Heart left ventricle (tissue), 16 donors: ENCODE measurements around the gene PLA2G4A. TPM values are rescaled to one million over a fixed set of nuclear protein-coding genes. Genes with fewer than 3 reads are reported as not detected.

Experiments used
- ATAC-seq, 4 donors: fragments of 200-7000 bp; cut with Tn5 transposase; one replicate each; pipeline ENCODE4 v1.9.1; 2020 to 2022; ENCODE audit warnings: moderate library complexity in 4 of 4, mild to moderate bottlenecking in 3 of 4, moderate number of reproducible peaks in 1 of 4
- DNase-seq, 5 donors: peaks; one replicate each; pipeline ENCODE4 v3.0.0-alpha.2; 2020
- H3K27ac ChIP-seq, 12 donors: fragments of 200-600 bp; sonication (generic) in 4 of 12; one replicate each; pipeline versions ENCODE4 v1.5.0 to v1.8.0; 2016 to 2022; ENCODE audit warnings: mild to moderate bottlenecking in 2 of 12
- H3K27me3 ChIP-seq, 9 donors: fragments of 200-600 bp; sonication (generic) in 2 of 9; one replicate each; pipeline versions ENCODE4 v1.5.1 to v1.8.0; 2016 to 2022; ENCODE audit warnings: mild to moderate bottlenecking in 3 of 9
- H3K36me3 ChIP-seq, 9 donors: fragments of 200-600 bp; sonication (generic) in 2 of 9; one replicate each; pipeline versions ENCODE4 v1.5.0 to v1.8.0; 2018 to 2022; ENCODE audit warnings: mild to moderate bottlenecking in 2 of 9
- H3K4me1 ChIP-seq, 12 donors: fragments of 200-600 bp; sonication (generic) in 4 of 12; one replicate each; pipeline versions ENCODE4 v1.5.0 to v1.8.0; 2016 to 2022; ENCODE audit warnings: mild to moderate bottlenecking in 3 of 12
- H3K4me3 ChIP-seq, 12 donors: fragments of 200-600 bp; sonication (generic) in 4 of 12; one replicate each; pipeline versions ENCODE4 v1.5.0 to v1.8.0; 2017 to 2022; ENCODE audit warnings: mild to moderate bottlenecking in 9 of 12, moderate library complexity in 4 of 12
- H3K9me3 ChIP-seq, 12 donors: fragments of 200-600 bp; sonication (generic) in 4 of 12; one replicate each; pipeline versions ENCODE4 v1.5.0 to v1.8.0; 2016 to 2022; ENCODE audit warnings: mild to moderate bottlenecking in 1 of 12
- CTCF ChIP-seq, 12 donors: fragments of 200-600 bp; sonication (generic) in 4 of 12; IDR thresholded peaks; one replicate each; pipeline versions ENCODE4 v1.5.0 to v1.8.0; 2018 to 2022; ENCODE audit warnings: antibody characterized with exemption in 12 of 12, mild to moderate bottlenecking in 5 of 12
- POLR2A ChIP-seq, 2 donors: fragments of 450-650 bp; IDR thresholded peaks; one replicate each; pipeline ENCODE4 v1.6.1; 2017; ENCODE audit warnings: antibody characterized with exemption in 2 of 2, mild to moderate bottlenecking in 2 of 2, moderate library complexity in 2 of 2
- WGBS, 4 donors: extraction: QIAGEN DNeasy Blood & Tissue Kit in 2 of 4; methylation state at CpG; one replicate each; pipeline versions ENCODE4 v1.1.5 to v1.1.7; 2013 to 2018; 5-methylcytosine and 5-hydroxymethylcytosine counted together
- intact Hi-C, 10 donors: fragments of 100-400 bp; cut with DNase I; formaldehyde crosslinking; loops; one replicate each; pipeline versions ENCODE4 v1.11.1 to v1.14.2; 2022
- polyA plus RNA-seq, 2 donors: library from polyadenylated mRNA; stranded (reverse); fragments of 200-250 nt; gene quantifications; one replicate each; pipeline ENCODE4 v1.2.3, GENCODE V29; 2013
- total RNA-seq, 9 donors: library from RNA; depleted of rRNA in 2 of 9; stranded (reverse); fragments of >200 nt in 2 of 9; fragmentation: NEBNext Ultra II Directional in 3 of 9; extraction: Animal tissue kit (Norgen Biotek cat#: 25700) in 3 of 9; gene quantifications; one replicate each; pipeline versions ENCODE4 v1.1.0 to v1.2.4, GENCODE V29; 2016 to 2023
- donor health status: ischemic (EF 13 %, LVEDD 7.1; RV severe dilation, severe dysfunction).
- donor health status: healthy with polysubstance abuse.
- donor health status: DM: no; HTN: yes; CAD: no.
- donor health status: DM: no; HTN: no; CAD: no.
- donor health status: ischemic (EF 25% LVEDD 6.9; RV normal size, moderate dysfunction).
- donor health status: ischemic (EF 25% LVEDD 5.7; RV mildly dilated, moderate dysfunction).
- donor health status: healthy.
- donor health status: DM: yes; HTN: yes; CAD: no.
- donor health status: ischemic (EF 35%, LVEDD 5.7; RV mildly dilated, moderate dysfunction).
- donor health status: nonischemic (EF 11% LVEDD 7.7; RV severe dilation, severe dysfunction).
- donor health status: DM: yes; HTN: yes; CAD: no.
- donor health status: PGD.
- donor health status: ischemic (EF 29% LVEDD 5.4; RV normal size, mild dysfunction).
- donor health status: nonischemic (EF 23%, LVEDD 6.1; RV moderate dilation, normal function).

PLA2G4A gene
- total and polyA plus RNA-seq, 11 donors, result 0.91 to 5.8 (median 1.8) TPM

- no peak overlapping the region for H3K4me3 ChIP-seq
- no peaks in the 10 kb centered on the region for H3K27me3 ChIP-seq
- intact Hi-C loops, result no loop called here
- H3K4me1 ChIP-seq, result peaks cover 0 to 36% (median 0%) of the 10 kb centered on the region in 12 donors
- H3K9me3 ChIP-seq, result no peaks in the 10 kb centered on the region
- peak overlapping the region in 4 of 12 donors; percentile 38 to 70 (median 55) for H3K27ac ChIP-seq
- DNase-seq (no peak), ATAC-seq (no peak)
- 77 to 83% (median 78%) methylated on average over 3 of the region's 3 CpGs for WGBS, 4 donors
- H3K36me3 ChIP-seq, result peaks cover 0 to 5% (median 0%) of the 10 kb centered on the region in 9 donors
- no peak for TF ChIP-seq POLR2A (IDR thresholded peaks at IDR 0.05)
Observed at GRCh38 chr1:186899577-186899976, 70.8 kb downstream of the PLA2G4A start.

- no peaks in the 10 kb centered on the region for H3K9me3 ChIP-seq
- peak overlapping the region in 5 of 12 donors; percentile 10 to 70 (median 47) for H3K27ac ChIP-seq
- WGBS, 4 donors, result 76 to 85% (median 81%) methylated on average over 2 of the region's 2 CpGs
- peak in 1 of 5 donors; percentile 19 for DNase-seq
- H3K36me3 ChIP-seq, result peaks cover 0 to 5% (median 0%) of the 10 kb centered on the region in 9 donors
- no peak overlapping the region for H3K4me3 ChIP-seq
- TF ChIP-seq CTCF (IDR thresholded peaks at IDR 0.05) (no peak), POLR2A (IDR thresholded peaks at IDR 0.05) (no peak)
- H3K27me3 ChIP-seq, result no peaks in the 10 kb centered on the region
- peaks cover 0 to 32% (median 0%) of the 10 kb centered on the region in 12 donors for H3K4me1 ChIP-seq
- peak in 2 of 4 donors; percentile 28 to 67 for ATAC-seq
- intact Hi-C loops, result no loop called here
Observed at GRCh38 chr1:186899977-186900376, 71.2 kb downstream of the PLA2G4A start.

- WGBS, 4 donors, result 62 to 74% (median 66%) methylated on average over 5 of the region's 5 CpGs
- H3K27me3 ChIP-seq, result no peaks in the 10 kb centered on the region
- H3K36me3 ChIP-seq, result peaks cover 0 to 5% (median 0%) of the 10 kb centered on the region in 9 donors
- peak in 2 of 4 donors; percentile 21 to 41 for ATAC-seq
- intact Hi-C loops, result no loop called here
- H3K9me3 ChIP-seq, result no peaks in the 10 kb centered on the region
- H3K4me3 ChIP-seq, result no peak overlapping the region
- H3K27ac ChIP-seq, result peak overlapping the region in 8 of 12 donors; percentile 10 to 70 (median 44)
- TF ChIP-seq CTCF (IDR thresholded peaks at IDR 0.05), result no peak
- TF ChIP-seq POLR2A (IDR thresholded peaks at IDR 0.05), result no peak
- H3K4me1 ChIP-seq, result peaks cover 0 to 28% (median 0%) of the 10 kb centered on the region in 12 donors
- DNase-seq, result no peak
Observed at GRCh38 chr1:186900539-186901237, 71.9 kb downstream of the PLA2G4A start.

GRCh38 chr1:186901631-186902030 is 72.9 kb downstream of the PLA2G4A start:
- ATAC-seq, result no peak
- peak overlapping the region in 4 of 12 donors; percentile 46 to 70 (median 55) for H3K27ac ChIP-seq
- H3K9me3 ChIP-seq, result no peaks in the 10 kb centered on the region
- peaks cover 0 to 25% (median 0%) of the 10 kb centered on the region in 12 donors for H3K4me1 ChIP-seq
- no peak overlapping the region for H3K4me3 ChIP-seq
- H3K27me3 ChIP-seq, result no peaks in the 10 kb centered on the region
- TF ChIP-seq POLR2A (IDR thresholded peaks at IDR 0.05) (no peak), CTCF (IDR thresholded peaks at IDR 0.05) (no peak)
- DNase-seq, result no peak
- H3K36me3 ChIP-seq, result peaks cover 0 to 5% (median 0%) of the 10 kb centered on the region in 9 donors
- intact Hi-C loops, result no loop called here
